Erythroblast (primary cell): ENCODE results near the gene GABPB1.

Experiments
- GATA1 ChIP-seq: IDR thresholded peaks from 2 replicates; pipeline ENCODE4 v1.6.1; 2011; ENCODE audit warnings: low read depth, mild to moderate bottlenecking, control low read depth, low read length, moderate library complexity
- POLR2A ChIP-seq: IDR thresholded peaks from 2 replicates; pipeline ENCODE4 v1.6.1; 2011; ENCODE audit warnings: mild to moderate bottlenecking, low read length

- TF ChIP-seq POLR2A = no peak
- no peak for TF ChIP-seq GATA1
Measured at GRCh38 chr15:50355980-50356379, 982 bp upstream of the GABPB1 start.
